Measurements from ENCODE around the gene TAB2.
"Not testable (repeated sequence)": the region's sequence is repeated elsewhere in the genome, so short reads cannot be mapped to it uniquely, and the experiment has no call there.

The TAB2 gene

GRCh38 chr6:149334682-149335160 lies 17.2 kb downstream of the TAB2 start:
- no peak for DNase-seq

DNA sequence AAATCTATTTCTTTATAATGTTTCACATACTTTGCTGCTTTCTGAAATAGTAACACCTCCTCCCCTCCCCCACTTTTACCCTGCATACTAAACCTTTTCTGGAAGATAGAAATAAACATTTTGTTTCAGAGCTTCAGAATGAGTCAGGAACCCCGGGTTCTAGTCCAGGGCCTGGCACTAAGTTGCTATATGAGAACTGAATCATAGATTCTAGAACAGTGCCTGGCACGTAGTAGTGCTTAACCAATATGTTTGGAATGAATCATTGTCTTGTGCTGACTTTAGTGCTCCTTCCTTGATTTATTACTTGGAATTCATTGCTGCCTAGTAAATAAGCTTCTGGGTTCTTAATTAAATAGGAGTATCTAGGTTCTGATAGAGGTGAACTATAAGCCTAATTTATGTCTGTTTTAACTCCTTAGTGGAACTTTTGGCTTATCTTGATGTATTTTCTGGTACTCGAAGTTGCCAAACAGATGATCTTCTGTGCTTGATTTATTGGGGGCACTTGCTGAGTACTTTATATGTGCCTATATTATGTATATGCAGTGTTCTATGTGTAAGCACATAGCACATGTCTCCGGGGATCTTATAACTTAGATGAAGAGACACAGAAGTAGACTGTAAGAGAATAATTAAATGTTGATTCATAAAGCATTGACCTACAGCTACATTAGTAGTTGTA lies 18.6 kb downstream of the TAB2 start:
- no peak for DNase-seq

DNA sequence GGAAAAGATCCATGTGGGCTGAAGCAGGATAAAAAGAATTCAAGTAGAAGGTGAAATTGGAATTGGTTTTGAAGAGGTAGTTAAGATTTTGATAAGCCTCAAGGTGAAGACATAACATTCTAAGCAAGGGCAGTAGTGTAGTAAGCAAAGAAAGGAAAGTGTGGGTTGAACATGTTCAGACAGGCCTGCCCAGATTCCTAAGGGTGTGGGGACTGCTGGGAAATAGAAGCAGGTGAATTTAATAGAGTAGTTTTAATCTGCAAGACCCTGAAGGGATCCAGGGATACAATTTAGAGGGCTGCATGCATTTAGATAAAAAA lies 19.1 kb downstream of the TAB2 start:
- no peak for DNase-seq

- DNase-seq, result no peak
Measured at GRCh38 chr6:149337320-149337719, 19.8 kb downstream of the TAB2 start.

DNA sequence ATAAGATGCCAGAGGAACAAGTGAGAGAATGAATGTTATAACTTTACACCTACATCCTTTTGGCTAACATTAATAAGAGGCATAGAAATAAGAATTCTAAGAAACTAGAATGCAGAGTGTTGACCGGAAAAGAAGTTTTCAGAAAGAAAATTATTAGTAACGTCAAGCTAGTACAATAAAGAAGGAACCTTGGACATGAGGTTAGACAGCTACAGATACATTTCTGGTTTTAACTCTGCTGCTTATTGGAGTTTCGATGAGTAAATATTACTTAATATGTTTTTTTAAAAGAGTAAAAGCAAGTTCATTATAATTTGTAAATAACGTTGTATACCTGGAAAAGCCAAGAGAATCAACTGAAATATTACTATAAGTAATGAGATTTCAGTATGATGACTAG lies 22.7 kb downstream of the TAB2 start:
- DNase-seq, result no peak

GRCh38 chr6:149342525-149342924 lies 25.0 kb downstream of the TAB2 start:
- no peak for DNase-seq

GRCh38 chr6:149343501-149343900 lies 26.0 kb downstream of the TAB2 start:
- DNase-seq, result no peak

- no peak for DNase-seq
Measured at GRCh38 chr6:149346078-149346477, 28.6 kb downstream of the TAB2 start.

DNA sequence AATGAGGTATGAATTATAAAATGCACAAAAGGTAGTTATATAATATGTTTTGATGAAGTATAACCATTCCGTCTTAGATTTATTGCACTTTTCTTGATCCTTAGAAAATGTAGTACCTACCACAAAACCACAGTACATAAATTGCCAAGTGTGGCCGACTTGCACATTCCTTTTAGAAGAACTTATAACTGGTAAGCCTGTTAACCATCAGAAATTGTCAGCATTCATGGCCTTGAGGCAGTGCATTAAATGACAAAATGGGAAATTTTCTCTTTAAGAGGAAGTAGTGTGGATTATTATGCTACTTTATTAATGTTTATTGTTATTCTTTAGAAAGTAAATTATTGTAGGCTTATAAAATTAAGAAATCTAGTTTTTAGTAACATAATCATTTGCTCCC lies 29.6 kb downstream of the TAB2 start:
- no peak for DNase-seq

DNA sequence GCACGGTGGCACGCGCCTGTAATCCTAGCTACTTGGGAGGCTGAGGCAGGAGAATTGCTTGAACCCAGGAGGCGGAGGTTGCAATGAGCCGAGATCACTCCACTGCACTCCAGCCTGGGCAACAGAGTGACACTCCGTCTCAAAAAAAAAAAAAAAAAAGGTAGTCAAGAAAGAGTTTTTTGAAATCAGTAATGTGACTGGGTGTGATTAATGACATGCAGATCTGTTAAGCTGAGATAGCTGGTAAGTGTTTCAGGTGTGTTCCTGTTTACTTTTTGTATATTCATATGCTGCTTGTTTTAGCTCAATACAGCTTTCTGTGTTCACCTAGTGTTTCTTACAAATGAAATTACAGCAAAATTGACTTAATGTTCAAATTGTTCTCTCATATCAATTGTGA lies 31.8 kb downstream of the TAB2 start:
- DNase-seq, result not testable (repeated sequence)

DNA sequence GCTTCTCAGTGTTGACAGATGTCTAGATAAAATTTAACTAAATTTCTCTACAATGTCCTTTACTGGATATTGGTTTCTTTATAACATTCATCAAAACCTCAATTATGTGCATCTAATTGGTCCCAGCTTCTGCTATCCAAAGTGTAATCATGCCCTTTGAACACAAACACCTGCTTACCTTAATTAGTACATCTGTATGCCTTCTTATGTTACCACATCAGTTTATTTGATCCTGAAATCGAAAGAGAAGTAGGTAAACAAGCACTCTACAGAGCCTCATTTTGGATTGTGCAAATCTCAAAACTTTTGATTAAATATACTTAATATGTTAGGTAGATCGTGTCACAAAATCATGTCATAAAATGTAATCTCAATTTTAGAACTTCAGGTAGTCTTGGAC lies 36.5 kb downstream of the TAB2 start:
- DNase-seq, result no peak

DNA sequence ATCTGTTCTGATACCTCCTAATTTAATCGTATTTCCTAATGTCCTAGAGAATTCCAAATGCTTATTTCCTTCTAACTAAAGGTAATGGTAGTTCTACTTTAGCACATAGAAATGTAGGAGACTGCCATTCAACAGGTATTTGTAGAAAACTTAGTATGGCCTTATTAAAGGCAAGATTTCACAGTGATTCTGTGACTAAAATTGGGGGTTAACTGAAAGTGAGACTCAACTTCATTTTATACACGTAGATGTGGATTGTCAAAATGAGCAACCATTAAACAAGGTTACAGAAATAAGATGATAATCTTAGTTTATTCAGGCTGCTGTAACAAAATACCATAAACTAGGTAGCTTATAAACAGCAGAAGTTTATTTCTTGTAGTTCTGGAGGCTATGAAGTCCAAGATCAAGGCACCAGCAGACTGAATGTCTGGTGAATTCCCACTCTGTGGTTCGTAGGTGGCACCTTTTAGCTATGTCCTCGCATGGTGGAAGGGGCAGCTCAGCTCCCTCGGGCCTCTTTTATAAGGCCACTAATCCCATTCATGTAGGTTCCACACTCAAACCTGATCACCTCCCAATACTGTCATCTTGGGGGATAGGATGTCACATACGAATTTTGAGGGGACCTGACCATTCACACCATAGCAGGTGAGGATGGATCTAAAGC lies 38.7 kb downstream of the TAB2 start:
- DNase-seq, result no peak

DNA sequence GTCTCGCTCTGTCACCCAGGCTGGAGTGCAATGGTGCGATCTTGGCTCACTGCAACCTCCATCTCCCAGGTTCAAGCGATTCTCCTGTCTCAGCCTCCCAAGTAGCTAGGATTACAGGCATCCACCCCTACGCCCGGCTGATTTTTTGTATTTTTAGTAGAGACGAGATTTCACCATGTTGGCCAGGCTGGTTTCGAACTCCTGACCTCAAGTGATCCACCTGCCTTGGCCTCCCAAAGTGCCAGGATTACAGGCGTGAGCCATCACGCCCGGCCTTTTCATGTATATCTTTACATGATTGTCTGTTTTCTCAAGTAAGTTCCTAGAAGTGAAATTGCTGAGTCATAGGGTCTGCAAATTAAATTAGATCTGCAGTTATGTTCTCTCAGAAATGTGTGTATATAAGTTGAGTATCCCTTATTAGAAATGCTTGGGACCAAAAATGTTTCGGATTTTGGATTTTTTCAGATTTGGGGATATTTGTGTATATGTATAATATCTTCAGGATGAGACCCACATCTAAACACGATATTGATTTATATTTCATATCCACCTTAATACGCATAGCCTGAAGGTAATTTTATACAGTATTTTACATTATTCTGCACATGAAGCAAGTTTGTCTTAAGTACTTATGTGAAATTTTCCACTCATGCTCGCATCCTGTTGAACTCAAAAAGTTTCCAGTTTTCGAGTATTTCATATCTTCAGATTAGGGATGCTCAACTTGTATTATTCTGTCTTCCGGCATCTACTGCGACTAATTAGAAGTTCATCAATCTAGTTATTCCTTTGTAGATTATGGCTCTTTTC lies 40.4 kb downstream of the TAB2 start:
- no peak for DNase-seq

DNA sequence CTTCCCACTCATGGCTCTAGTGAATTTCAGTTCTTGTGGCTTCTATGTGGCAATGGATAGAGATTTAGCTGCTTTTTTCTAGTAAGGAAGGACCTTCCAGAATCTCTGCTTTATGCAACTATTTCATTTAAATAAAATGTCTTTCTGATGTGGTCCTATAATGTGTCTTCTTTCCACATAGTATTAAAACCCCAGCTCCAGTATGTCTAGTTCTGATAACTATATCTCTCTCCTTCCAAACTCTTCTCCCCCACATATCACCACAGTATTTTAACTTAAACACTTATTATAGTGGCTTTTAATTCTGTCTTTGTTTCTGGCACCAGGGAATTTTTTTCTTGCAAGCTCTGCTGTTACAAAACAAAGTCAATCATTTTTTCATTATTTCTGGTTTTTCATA lies 41.9 kb downstream of the TAB2 start:
- no peak for DNase-seq

GRCh38 chr6:149360536-149360935 lies 43.0 kb downstream of the TAB2 start:
- no peak for DNase-seq

DNA sequence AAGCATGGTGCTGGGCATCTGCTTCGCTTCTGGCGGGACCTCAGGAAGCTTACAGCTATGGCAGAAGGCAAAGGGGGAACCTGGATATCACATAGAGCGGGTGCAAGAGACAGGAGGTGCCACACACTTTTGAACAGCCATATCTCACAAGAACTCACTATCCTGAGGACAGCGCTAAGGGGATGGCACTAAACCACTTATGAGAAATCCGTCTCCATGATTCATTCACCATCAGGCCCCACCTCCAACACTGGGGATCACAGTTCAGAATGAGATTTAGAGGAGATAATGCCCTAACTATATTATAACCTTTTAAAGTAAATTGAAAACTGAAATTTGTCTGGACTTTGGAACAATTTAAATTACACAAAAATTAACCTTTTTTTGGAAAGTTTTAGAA lies 44.8 kb downstream of the TAB2 start:
- no peak for DNase-seq

- no peak for DNase-seq
Measured at GRCh38 chr6:149363154-149363553, 45.6 kb downstream of the TAB2 start.

- DNase-seq, result no peak
Measured at GRCh38 chr6:149364557-149364956, 47.0 kb downstream of the TAB2 start.

DNA sequence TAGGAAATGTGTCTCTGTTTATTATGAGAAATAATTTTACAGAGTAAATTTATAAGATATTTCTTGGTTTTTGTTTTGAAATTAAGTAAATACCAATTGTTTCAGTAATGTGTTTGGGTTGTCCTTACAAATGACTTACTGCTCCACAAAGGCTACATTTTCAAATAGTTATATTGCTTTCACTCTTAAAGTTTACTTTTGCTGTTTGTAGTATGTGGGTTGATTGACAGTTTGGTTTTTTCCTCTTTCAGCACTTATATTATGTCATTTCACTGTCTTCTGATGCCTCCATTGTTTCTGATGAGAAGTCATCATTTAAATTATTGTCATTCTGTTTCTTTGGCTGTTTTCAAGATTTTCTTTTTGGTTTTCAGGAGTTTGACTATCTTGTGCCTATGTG lies 47.7 kb downstream of the TAB2 start:
- no peak for DNase-seq

DNA sequence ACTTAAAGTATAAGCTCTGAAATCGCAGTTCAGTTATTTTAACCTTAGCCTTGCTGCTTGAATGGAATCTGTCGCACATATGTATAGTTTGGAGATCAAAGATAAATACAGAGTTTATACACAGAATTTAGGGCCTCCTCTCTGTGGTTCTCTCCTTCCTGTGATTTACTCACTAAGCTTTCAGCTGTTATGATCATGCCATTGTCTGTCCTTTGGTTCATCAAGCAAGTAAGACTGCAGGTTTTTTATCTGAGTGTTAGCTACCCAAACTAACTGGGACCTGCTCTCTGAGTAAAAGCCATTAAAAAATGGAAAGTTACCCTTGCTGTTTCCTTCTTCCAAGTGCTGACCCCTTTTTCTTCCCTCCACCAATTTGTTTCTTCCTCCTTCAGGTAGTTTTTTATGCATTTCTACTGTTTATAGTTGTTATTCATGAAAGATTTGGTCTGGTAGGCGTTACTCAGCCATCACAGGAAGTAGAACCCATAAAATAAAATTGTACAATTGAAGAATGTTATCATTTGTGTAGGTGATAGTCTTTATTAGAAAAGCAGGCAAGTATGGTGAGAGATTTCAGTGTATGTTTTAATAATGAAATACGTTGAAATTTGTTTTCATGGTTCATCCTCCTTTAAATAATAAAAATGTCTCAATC lies 48.9 kb downstream of the TAB2 start:
- no peak for DNase-seq

DNA sequence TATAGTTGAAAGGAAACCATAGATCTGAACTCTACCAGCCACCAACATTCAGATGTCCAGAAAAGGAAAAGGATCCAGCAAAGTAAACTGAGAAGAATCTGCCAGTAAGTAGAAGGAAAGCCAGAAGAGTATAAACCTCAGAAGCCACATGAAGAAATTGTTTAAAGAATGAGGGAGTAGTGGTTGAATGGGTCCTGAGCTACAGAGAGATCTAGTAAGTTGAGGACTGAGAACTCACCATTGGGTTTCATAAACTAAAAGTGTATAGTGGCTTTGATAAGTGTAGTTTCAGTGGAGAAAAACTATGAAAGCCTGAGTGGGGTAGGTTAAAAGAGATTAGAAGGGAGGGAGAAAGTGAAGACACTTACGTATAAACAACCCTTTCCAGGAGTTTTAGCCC lies 50.6 kb downstream of the TAB2 start:
- no peak for DNase-seq

GRCh38 chr6:149371154-149371553 lies 53.6 kb downstream of the TAB2 start:
- no peak for DNase-seq

DNA sequence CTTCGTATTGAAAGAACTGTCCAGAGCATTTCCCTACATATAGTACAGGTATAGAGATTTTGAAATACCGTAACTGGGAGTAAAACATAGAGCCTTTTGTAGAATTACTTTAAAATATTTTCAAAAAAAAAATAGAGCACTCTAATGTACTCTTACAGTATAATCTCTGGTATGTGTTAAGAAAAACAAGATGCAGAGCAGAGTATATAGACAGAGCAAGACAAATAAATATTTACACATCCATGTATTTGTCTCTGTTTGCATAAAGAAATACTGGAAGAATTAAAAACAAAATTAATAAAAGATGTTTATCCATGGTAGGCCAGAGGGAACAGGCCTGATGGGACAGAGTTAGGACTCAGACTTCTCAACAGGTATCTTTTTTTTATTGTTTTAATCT lies 54.5 kb downstream of the TAB2 start:
- DNase-seq, result no peak

GRCh38 chr6:149373511-149373910 lies 56.0 kb downstream of the TAB2 start:
- DNase-seq, result no peak

All from NCI-H2227 treated with DMSO at 0.1 percent for 48 hours (cell line).